OCI-LY7 (cell line): Measurements from ENCODE around the gene CKAP4. TPM values are rescaled to one million over a fixed set of nuclear protein-coding genes. Genes with fewer than 3 reads are reported as not detected.

Experiments used
- BruUV-seq: library from RNA; stranded (reverse); fragments of 400-500 nt; replicated peaks from 2 replicates; lab custom pipeline; 2021; lab: Mats Ljungman, UMichigan
- CTCF ChIA-PET: fragments of 300-600 bp; sonication (Branson Sonifier 250); formaldehyde crosslinking; loops from one replicate; lab custom pipeline; 2022; ENCODE audit warnings: antibody characterized with exemption; ENCODE audit not compliant: unreplicated experiment; lab: Charles Lee
- POLR2A ChIA-PET: fragments of 300-600 bp; sonication (Branson Sonifier 250); formaldehyde crosslinking; loops from one replicate; lab custom pipeline; 2022; ENCODE audit warnings: antibody characterized with exemption; lab: Charles Lee
- DNase-seq: peaks from one replicate; pipeline ENCODE4 v3.0.0-alpha.2; 2015; ENCODE audit warnings: low spot score
- H2AFZ ChIP-seq: fragments of 200-600 bp; sonication (generic), shearing (Covaris generic); 2 replicates; pipeline ENCODE4 v1.6.1; 2014; ENCODE audit warnings: mild to moderate bottlenecking, antibody characterized with exemption, low read length, moderate library complexity
- H3K27ac ChIP-seq: fragments of 200-600 bp; sonication (generic); 2 replicates; pipeline ENCODE4 v1.5.1; 2014; ENCODE audit warnings: mixed run types, low read depth, mild to moderate bottlenecking, moderate library complexity, low read length, inconsistent platforms; ENCODE audit not compliant: poor library complexity, severe bottlenecking
- H3K36me3 ChIP-seq: fragments of 200-600 bp; sonication (generic); 2 replicates; pipeline ENCODE4 v1.6.1; 2014; ENCODE audit warnings: mild to moderate bottlenecking, antibody characterized with exemption, low read length, moderate library complexity, mixed read lengths; ENCODE audit not compliant: insufficient read depth
- H3K4me1 ChIP-seq: fragments of 200-600 bp; sonication (generic); 2 replicates; pipeline ENCODE4 v1.5.1; 2014; ENCODE audit warnings: mild to moderate bottlenecking, low read length; ENCODE audit not compliant: insufficient read depth, poor library complexity, severe bottlenecking
- H3K4me2 ChIP-seq: fragments of 200-600 bp; sonication (generic); 2 replicates; pipeline ENCODE4 v1.6.1; 2014; ENCODE audit warnings: mild to moderate bottlenecking, low read length
- H3K4me3 ChIP-seq: fragments of 200-600 bp; sonication (generic); 2 replicates; pipeline ENCODE4 v1.5.1; 2014; ENCODE audit warnings: mild to moderate bottlenecking, low read depth, low read length; ENCODE audit not compliant: poor library complexity, severe bottlenecking
- H3K79me2 ChIP-seq: fragments of 200-600 bp; sonication (generic); 2 replicates; pipeline ENCODE4 v1.6.1; 2016; ENCODE audit warnings: low read depth, mild to moderate bottlenecking, low read length, moderate library complexity, mixed read lengths; ENCODE audit not compliant: insufficient read depth
- H3K9me2 ChIP-seq: fragments of 200-600 bp; sonication (generic); 2 replicates; pipeline ENCODE4 v1.6.1; 2016; ENCODE audit warnings: mild to moderate bottlenecking, low read length, mixed read lengths; ENCODE audit not compliant: insufficient read depth
- H3K9me3 ChIP-seq: fragments of 200-600 bp; sonication (generic); 2 replicates; pipeline ENCODE4 v1.6.1; 2014; ENCODE audit warnings: mild to moderate bottlenecking, mixed run types, low read length, mixed read lengths
- H4K20me1 ChIP-seq: fragments of 200-600 bp; sonication (generic); 2 replicates; pipeline ENCODE4 v1.6.1; 2014; ENCODE audit warnings: mild to moderate bottlenecking, antibody characterized with exemption, low read length, moderate library complexity, mixed read lengths; ENCODE audit not compliant: insufficient read depth
- EZH2phosphoT487 ChIP-seq: fragments of 200-600 bp; sonication (generic); IDR thresholded peaks from 2 replicates; pipeline ENCODE4 v1.6.1; 2018; ENCODE audit warnings: low read depth, borderline replicate concordance, mild to moderate bottlenecking, mixed run types, antibody characterized with exemption, low read length, moderate library complexity, mixed read lengths
- intact Hi-C: fragments of 100-400 bp; cut with micrococcal nuclease; formaldehyde crosslinking; loops from one replicate; pipeline ENCODE4 v1.10.0; 2022; ENCODE audit not compliant: unreplicated experiment
- total RNA-seq, 2 experiments: library from RNA; depleted of rRNA in 1 of 2; stranded (reverse); fragments of >200 nt in 1 of 2; shearing (Covaris generic) in 1 of 2; gene quantifications; 2 replicates each; pipeline ENCODE4 v1.2.3, GENCODE V29; 2014 to 2022
- TF ChIP-seq, protein P1 (sequence below): fragments of 200-600 bp; sonication (generic); conservative IDR thresholded peaks from 2 replicates; pipeline ENCODE4 v1.5.1; 2014; ENCODE audit warnings: mild to moderate bottlenecking, antibody characterized with exemption, low read length, moderate library complexity, mixed read lengths

Gene CKAP4
- total RNA-seq, 2 experiments from 2014 or later, result 17.5 to 40.5 TPM

- intact Hi-C loops, result loop anchor here (5.0 kb wide), 1 partner anchor 110 kb away; the partner anchor contains the start of gene POLR3B
- no TSS peak for BruUV-seq
- CTCF ChIA-PET, result no interaction called here
- Histone ChIP-seq H2AFZ (0 out of 2 replicates have a peak overlapping the region, but pooled peaks have one; percentile 18), H3K4me2 (peak overlapping the region; percentile 90), H4K20me1 (no peaks in the 10 kb centered on the region), H3K9me2 (no peaks in the 10 kb centered on the region), H3K79me2 (peaks cover 17% of the 10 kb centered on the region; the same call in 1 of the 2 replicates), H3K27ac (peak overlapping the region; percentile 95), H3K36me3 (peaks cover 14% of the 10 kb centered on the region), H3K4me1 (peaks cover 62% of the 10 kb centered on the region), H3K4me3 (peak overlapping the region; percentile 84), H3K9me3 (no peaks in the 10 kb centered on the region)
- POLR2A ChIA-PET, result interaction anchor here (0.9 to 1.3 kb wide), 3 partner anchors 9 to 33 kb away, joined by 3 to 6 read pairs (median 4); no protein-coding TSS in a partner anchor
- TF ChIP-seq, protein P1, sequence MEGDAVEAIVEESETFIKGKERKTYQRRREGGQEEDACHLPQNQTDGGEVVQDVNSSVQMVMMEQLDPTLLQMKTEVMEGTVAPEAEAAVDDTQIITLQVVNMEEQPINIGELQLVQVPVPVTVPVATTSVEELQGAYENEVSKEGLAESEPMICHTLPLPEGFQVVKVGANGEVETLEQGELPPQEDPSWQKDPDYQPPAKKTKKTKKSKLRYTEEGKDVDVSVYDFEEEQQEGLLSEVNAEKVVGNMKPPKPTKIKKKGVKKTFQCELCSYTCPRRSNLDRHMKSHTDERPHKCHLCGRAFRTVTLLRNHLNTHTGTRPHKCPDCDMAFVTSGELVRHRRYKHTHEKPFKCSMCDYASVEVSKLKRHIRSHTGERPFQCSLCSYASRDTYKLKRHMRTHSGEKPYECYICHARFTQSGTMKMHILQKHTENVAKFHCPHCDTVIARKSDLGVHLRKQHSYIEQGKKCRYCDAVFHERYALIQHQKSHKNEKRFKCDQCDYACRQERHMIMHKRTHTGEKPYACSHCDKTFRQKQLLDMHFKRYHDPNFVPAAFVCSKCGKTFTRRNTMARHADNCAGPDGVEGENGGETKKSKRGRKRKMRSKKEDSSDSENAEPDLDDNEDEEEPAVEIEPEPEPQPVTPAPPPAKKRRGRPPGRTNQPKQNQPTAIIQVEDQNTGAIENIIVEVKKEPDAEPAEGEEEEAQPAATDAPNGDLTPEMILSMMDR, result no peak
- no peak for TF ChIP-seq EZH2phosphoT487
- DNase-seq, result peak; percentile 58
These were observed 738 bp downstream of the CKAP4 start for GRCh38 chr12:106246891-106247673.

GRCh38 chr12:106245767-106246166 is 2.1 kb downstream of the CKAP4 start:
- CTCF ChIA-PET, result no interaction called here
- H3K79me2 ChIP-seq, result peaks cover 17% of the 10 kb centered on the region; the same call in 1 of the 2 replicates
- no peaks in the 10 kb centered on the region for H3K9me2 ChIP-seq
- H4K20me1 ChIP-seq, result no peaks in the 10 kb centered on the region
- BruUV-seq, result no TSS peak
- peaks cover 49% of the 10 kb centered on the region for H3K4me1 ChIP-seq
- no peak overlapping the region for H3K27ac ChIP-seq
- H2AFZ ChIP-seq, result no peak overlapping the region
- peak overlapping the region; percentile 80 for H3K4me2 ChIP-seq
- no peak for TF ChIP-seq EZH2phosphoT487
- TF ChIP-seq, protein P1, result no peak
- peaks cover 15% of the 10 kb centered on the region for H3K36me3 ChIP-seq
- intact Hi-C loops, result loop anchor here (5.0 kb wide), 1 partner anchor 112 kb away; the partner anchor contains the start of gene POLR3B
- H3K4me3 ChIP-seq, result peak overlapping the region; percentile 84
- DNase-seq, result no peak
- POLR2A ChIA-PET, result interaction anchor here (1.1 to 1.3 kb wide), 3 partner anchors 9 to 35 kb away, joined by 3 to 6 read pairs (median 3); no protein-coding TSS in a partner anchor
- no peaks in the 10 kb centered on the region for H3K9me3 ChIP-seq
